Smooth muscle cell (in vitro differentiated cells): ENCODE results near the gene NCBP1. TPM values are rescaled to one million over a fixed set of nuclear protein-coding genes. Genes with fewer than 3 reads are reported as not detected.

Source experiments
- DNase-seq: peaks from one replicate; lab custom pipeline; 2025; ENCODE audit not compliant: unreplicated experiment; lab: John Stamatoyannopoulos, UW
- H2AFZ ChIP-seq: fragments of 200-600 bp; sonication (generic); 2 replicates; pipeline ENCODE4 v1.6.0; 2016; ENCODE audit warnings: antibody characterized with exemption, low read depth, mild to moderate bottlenecking
- H3F3A ChIP-seq: fragments of 200-600 bp; sonication (generic); 2 replicates; pipeline ENCODE4 v1.6.0; 2017; ENCODE audit warnings: antibody characterized with exemption, low read depth
- H3K27ac ChIP-seq: fragments of 200-600 bp; sonication (generic); 2 replicates; pipeline ENCODE4 v1.5.1; 2016; ENCODE audit warnings: low read depth, mild to moderate bottlenecking
- H3K27me3 ChIP-seq: fragments of 200-600 bp; sonication (generic); 2 replicates; pipeline ENCODE4 v1.6.1; 2016; ENCODE audit warnings: low read depth, mild to moderate bottlenecking
- H3K36me3 ChIP-seq: fragments of 200-600 bp; sonication (generic); 2 replicates; pipeline ENCODE4 v1.5.1; 2016; ENCODE audit warnings: low read depth
- H3K4me1 ChIP-seq: fragments of 200-600 bp; sonication (generic); 2 replicates; pipeline ENCODE4 v1.5.1; 2016; ENCODE audit warnings: low read depth
- H3K4me2 ChIP-seq: fragments of 200-600 bp; sonication (generic); 2 replicates; pipeline ENCODE4 v1.6.0; 2016; ENCODE audit warnings: mild to moderate bottlenecking
- H3K4me3 ChIP-seq: fragments of 200-600 bp; sonication (generic); 2 replicates; pipeline ENCODE4 v1.5.1; 2016; ENCODE audit warnings: mild to moderate bottlenecking
- H3K79me2 ChIP-seq: fragments of 200-600 bp; sonication (generic); 2 replicates; pipeline ENCODE4 v1.6.0; 2016; ENCODE audit warnings: low read depth, mild to moderate bottlenecking
- H3K9ac ChIP-seq: fragments of 200-600 bp; sonication (generic); 2 replicates; pipeline ENCODE4 v1.6.0; 2016; ENCODE audit warnings: low read depth
- H3K9me3 ChIP-seq: fragments of 200-600 bp; sonication (generic); replicated peaks from 2 replicates; pipeline ENCODE4 v1.5.1; 2016; ENCODE audit warnings: low read depth
- H4K20me1 ChIP-seq: fragments of 200-600 bp; sonication (generic); 2 replicates; pipeline ENCODE4 v1.6.0; 2016; ENCODE audit warnings: low read depth
- CTCF ChIP-seq: fragments of 200-600 bp; sonication (generic); IDR thresholded peaks from 2 replicates; pipeline ENCODE4 v1.5.1; 2017; ENCODE audit warnings: borderline replicate concordance, mild to moderate bottlenecking, antibody characterized with exemption; ENCODE audit not compliant: insufficient read depth, poor library complexity, severe bottlenecking
- WGBS: methylation state at CpG from one replicate; pipeline ENCODE4 v1.1.7; 2016; ENCODE audit warnings: low lambda C conversion rate; 5-methylcytosine and 5-hydroxymethylcytosine counted together
- polyA plus RNA-seq: library from polyadenylated mRNA; unstranded; fragments of >200 nt; fragmentation: Nextera tagmentation; extraction: Ambion mirVana; gene quantifications from 2 replicates; pipeline ENCODE4 v1.2.1, GENCODE V29; 2016
- total RNA-seq: library from RNA; depleted of rRNA; stranded (reverse); fragments of >200 nt; gene quantifications from 2 replicates; pipeline ENCODE4 v1.2.3, GENCODE V29; 2014

NCBP1 gene
- total and polyA plus RNA-seq, 2 experiments from 2014 or later = 21.2 to 29.5 TPM

DNA sequence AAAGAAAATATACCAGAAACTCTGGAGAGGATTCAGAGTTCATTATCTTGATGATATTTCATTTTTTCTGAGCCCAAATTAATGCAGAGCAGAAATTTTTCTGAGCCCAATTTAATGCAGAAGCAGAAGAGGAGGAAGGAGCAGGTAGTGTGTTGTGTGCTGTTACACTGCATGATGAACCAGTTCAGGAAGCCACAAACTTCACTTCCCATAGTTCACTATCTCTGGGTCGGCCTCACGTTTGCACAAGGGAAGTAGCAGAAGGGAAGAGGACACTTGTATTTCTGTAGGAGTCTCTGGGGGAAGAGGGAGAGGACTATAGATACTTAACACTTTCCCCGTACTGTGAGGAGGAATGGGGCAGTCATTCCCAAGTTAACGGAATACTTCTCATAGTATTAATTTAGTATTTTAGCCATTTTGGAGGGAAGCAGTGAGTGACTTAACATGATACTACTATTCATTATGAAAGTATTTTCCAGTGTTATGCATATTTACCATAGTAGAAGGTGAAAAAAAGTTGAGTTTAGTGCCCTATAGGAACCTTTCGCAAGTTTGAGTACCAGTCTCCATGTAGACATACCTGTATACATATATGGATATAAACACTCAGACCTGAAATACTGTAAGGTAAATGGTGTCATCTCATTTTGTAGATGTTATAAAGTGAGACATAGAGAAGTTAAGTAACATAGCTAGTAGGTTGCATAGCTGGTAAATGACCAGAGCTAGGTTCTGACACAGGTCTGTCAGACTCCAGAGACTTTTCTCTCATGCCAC, 33.5 kb downstream of the NCBP1 start:
- Histone ChIP-seq H3K9ac (no peak overlapping the region), H3K27ac (no peak overlapping the region), H3K4me2 (no peak overlapping the region), H3K4me3 (no peak overlapping the region), H2AFZ (no peak overlapping the region), H3K9me3 (no peaks in the 10 kb centered on the region), H3K79me2 (no peaks in the 10 kb centered on the region), H4K20me1 (peaks cover 4% of the 10 kb centered on the region), H3K27me3 (no peaks in the 10 kb centered on the region), H3K4me1 (no peaks in the 10 kb centered on the region), H3F3A (no peaks in the 10 kb centered on the region), H3K36me3 (peaks cover 56% of the 10 kb centered on the region)
- TF ChIP-seq CTCF = no peak
- DNase-seq = no peak
- WGBS = 97% methylated on average over 5 of the region's 5 CpGs

GRCh38 chr9:97668485-97668884, 34.9 kb downstream of the NCBP1 start:
- Histone ChIP-seq H3K9me3 (no peaks in the 10 kb centered on the region), H3K27me3 (no peaks in the 10 kb centered on the region), H3K36me3 (peaks cover 47% of the 10 kb centered on the region), H2AFZ (no peak overlapping the region), H3K4me3 (no peak overlapping the region), H4K20me1 (peaks cover 7% of the 10 kb centered on the region), H3K4me2 (no peak overlapping the region), H3K27ac (no peak overlapping the region), H3K9ac (no peak overlapping the region), H3K79me2 (no peaks in the 10 kb centered on the region), H3K4me1 (no peaks in the 10 kb centered on the region), H3F3A (peaks cover 4% of the 10 kb centered on the region)
- WGBS = 97% methylated on average over 3 of the region's 3 CpGs
- TF ChIP-seq CTCF = no peak
- DNase-seq = no peak

DNA sequence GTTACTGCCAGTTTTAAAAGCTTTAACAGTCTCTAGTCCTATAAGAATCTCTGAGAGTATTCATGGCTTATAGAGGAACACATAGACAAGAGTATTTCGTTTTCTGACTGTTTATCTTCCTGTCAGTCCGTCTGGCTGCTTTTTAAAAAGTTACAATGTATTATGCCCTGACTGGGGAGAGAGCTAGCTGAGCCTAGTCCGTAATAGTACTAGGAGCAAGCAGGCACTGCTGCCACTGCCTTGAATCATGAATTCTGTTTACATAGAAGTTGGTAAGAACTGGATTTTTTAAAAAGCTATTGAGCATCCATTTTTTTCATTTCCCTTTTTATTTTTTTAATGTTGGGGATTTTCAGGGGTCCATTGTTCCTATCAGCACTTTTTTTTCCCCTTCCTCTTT, 37.0 kb downstream of the NCBP1 start:
- Histone ChIP-seq H3K4me2 (no peak overlapping the region), H3K27ac (no peak overlapping the region), H3K27me3 (no peaks in the 10 kb centered on the region), H3K4me3 (no peak overlapping the region), H4K20me1 (peaks cover 7% of the 10 kb centered on the region), H3K4me1 (no peaks in the 10 kb centered on the region), H2AFZ (no peak overlapping the region), H3K9ac (no peak overlapping the region), H3K9me3 (no peaks in the 10 kb centered on the region), H3F3A (peaks cover 5% of the 10 kb centered on the region), H3K36me3 (peaks cover 51% of the 10 kb centered on the region), H3K79me2 (no peaks in the 10 kb centered on the region)
- WGBS = 87% methylated on average over 3 of the region's 3 CpGs
- DNase-seq = no peak
- TF ChIP-seq CTCF = no peak

GRCh38 chr9:97672403-97672802, 38.8 kb downstream of the NCBP1 start:
- Histone ChIP-seq H3K27ac (no peak overlapping the region), H3F3A (peaks cover 5% of the 10 kb centered on the region), H3K4me1 (no peaks in the 10 kb centered on the region), H3K27me3 (no peaks in the 10 kb centered on the region), H3K4me3 (no peak overlapping the region), H2AFZ (no peak overlapping the region), H4K20me1 (peaks cover 13% of the 10 kb centered on the region), H3K9me3 (no peaks in the 10 kb centered on the region), H3K79me2 (no peaks in the 10 kb centered on the region), H3K9ac (no peak overlapping the region), H3K4me2 (no peak overlapping the region), H3K36me3 (peaks cover 46% of the 10 kb centered on the region)
- no peak for TF ChIP-seq CTCF
- 93% methylated on average over 3 of the region's 3 CpGs for WGBS
- DNase-seq = no peak
